ENCODE measurements around the gene LRMDA. TPM values are rescaled to one million over a fixed set of nuclear protein-coding genes. Genes with fewer than 3 reads are reported as not detected.

LRMDA gene
- total RNA-seq, 1 experiment from 2014 or later, result not detected

GRCh38 chr10:75952093-75952492 is 520.7 kb downstream of the LRMDA start:
- in situ Hi-C loops (cut with HindIII; ENCODE audit: low sequenced_read_pairs), result no loop called here
- no peak for DNase-seq (ENCODE audit: low spot score)

- in situ Hi-C loops (cut with HindIII; ENCODE audit: low sequenced_read_pairs), result no loop called here
- DNase-seq (ENCODE audit: low spot score), result no peak
Measured at GRCh38 chr10:75954486-75954885, 523.1 kb downstream of the LRMDA start.

- DNase-seq (ENCODE audit: low spot score), result no peak
- in situ Hi-C loops (cut with HindIII; ENCODE audit: low sequenced_read_pairs), result no loop called here
Measured at GRCh38 chr10:75955973-75956502, 524.6 kb downstream of the LRMDA start.

GRCh38 chr10:75956624-75957023 is 525.2 kb downstream of the LRMDA start:
- DNase-seq (ENCODE audit: low spot score), result no peak
- in situ Hi-C loops (cut with HindIII; ENCODE audit: low sequenced_read_pairs), result no loop called here

- in situ Hi-C loops (cut with HindIII; ENCODE audit: low sequenced_read_pairs), result no loop called here
- DNase-seq (ENCODE audit: low spot score), result no peak
Measured at GRCh38 chr10:75957314-75958120, 526.1 kb downstream of the LRMDA start.

GRCh38 chr10:75959209-75959608 is 527.8 kb downstream of the LRMDA start:
- in situ Hi-C loops (cut with HindIII; ENCODE audit: low sequenced_read_pairs), result no loop called here
- no peak for DNase-seq (ENCODE audit: low spot score)

- DNase-seq (ENCODE audit: low spot score), result no peak
- in situ Hi-C loops (cut with HindIII; ENCODE audit: low sequenced_read_pairs), result no loop called here
Measured at GRCh38 chr10:75959912-75960311, 528.5 kb downstream of the LRMDA start.

- DNase-seq (ENCODE audit: low spot score), result no peak
- in situ Hi-C loops (cut with HindIII; ENCODE audit: low sequenced_read_pairs), result no loop called here
Measured at GRCh38 chr10:75962395-75963061, 531.1 kb downstream of the LRMDA start.

- no peak for DNase-seq (ENCODE audit: low spot score)
- in situ Hi-C loops (cut with HindIII; ENCODE audit: low sequenced_read_pairs), result no loop called here
Measured at GRCh38 chr10:75967491-75967890, 536.1 kb downstream of the LRMDA start.

- in situ Hi-C loops (cut with HindIII; ENCODE audit: low sequenced_read_pairs), result no loop called here
- no peak for DNase-seq (ENCODE audit: low spot score)
Measured at GRCh38 chr10:75969031-75969430, 537.6 kb downstream of the LRMDA start.

GRCh38 chr10:75971402-75972211 is 540.2 kb downstream of the LRMDA start:
- in situ Hi-C loops (cut with HindIII; ENCODE audit: low sequenced_read_pairs), result no loop called here

GRCh38 chr10:75972491-75973276 is 541.3 kb downstream of the LRMDA start:
- DNase-seq (ENCODE audit: low spot score), result no peak
- in situ Hi-C loops (cut with HindIII; ENCODE audit: low sequenced_read_pairs), result no loop called here

More at GRCh38 chr10:75971402-75972211, 540.2 kb downstream of the LRMDA start:
- no peak for DNase-seq (ENCODE audit: low spot score)

GRCh38 chr10:75974080-75974479 is 542.7 kb downstream of the LRMDA start:
- in situ Hi-C loops (cut with HindIII; ENCODE audit: low sequenced_read_pairs), result no loop called here
- DNase-seq (ENCODE audit: low spot score), result no peak

- in situ Hi-C loops (cut with HindIII; ENCODE audit: low sequenced_read_pairs), result no loop called here
- no peak for DNase-seq (ENCODE audit: low spot score)
Measured at GRCh38 chr10:75976681-75977080, 545.3 kb downstream of the LRMDA start.

GRCh38 chr10:75977139-75977538 is 545.7 kb downstream of the LRMDA start:
- no peak for DNase-seq (ENCODE audit: low spot score)
- in situ Hi-C loops (cut with HindIII; ENCODE audit: low sequenced_read_pairs), result no loop called here

GRCh38 chr10:75978213-75978612 is 546.8 kb downstream of the LRMDA start:
- in situ Hi-C loops (cut with HindIII; ENCODE audit: low sequenced_read_pairs), result no loop called here
- DNase-seq (ENCODE audit: low spot score), result no peak

GRCh38 chr10:75980419-75981002 is 549.1 kb downstream of the LRMDA start:
- no peak for DNase-seq (ENCODE audit: low spot score)
- in situ Hi-C loops (cut with HindIII; ENCODE audit: low sequenced_read_pairs), result no loop called here

- no peak for DNase-seq (ENCODE audit: low spot score)
- in situ Hi-C loops (cut with HindIII; ENCODE audit: low sequenced_read_pairs), result no loop called here
Measured at GRCh38 chr10:75982611-75983369, 551.4 kb downstream of the LRMDA start.
